CD4-positive, alpha-beta T cell treated with Interleukin-4 for 4 hours (primary cell): ENCODE results near the gene GID4.

Experiments used
- DNase-seq: peaks from one replicate; pipeline ENCODE4 v3.0.0-alpha.2; 2020

The GID4 gene

GRCh38 chr17:18017958-18018357 lies 21.2 kb upstream of the GID4 start:
- DNase-seq = no peak

GRCh38 chr17:18018411-18018921 lies 20.7 kb upstream of the GID4 start:
- DNase-seq = no peak

GRCh38 chr17:18019838-18020154 lies 19.4 kb upstream of the GID4 start:
- no peak for DNase-seq

GRCh38 chr17:18020971-18021370 lies 18.2 kb upstream of the GID4 start:
- DNase-seq = no peak

GRCh38 chr17:18021372-18021771 lies 17.8 kb upstream of the GID4 start:
- no peak for DNase-seq

- peak; percentile 36 for DNase-seq
Observed at GRCh38 chr17:18025241-18025944, 13.8 kb upstream of the GID4 start.

- DNase-seq = peak; percentile 18
Observed at GRCh38 chr17:18025945-18026776, 13.0 kb upstream of the GID4 start.

GRCh38 chr17:18027280-18027679 lies 11.9 kb upstream of the GID4 start:
- DNase-seq = no peak

GRCh38 chr17:18028114-18028951 lies 10.9 kb upstream of the GID4 start:
- DNase-seq = no peak

- DNase-seq = no peak
Observed at GRCh38 chr17:18028952-18029540, 10.2 kb upstream of the GID4 start.

GRCh38 chr17:18031955-18032354 lies 7.3 kb upstream of the GID4 start:
- DNase-seq = no peak

GRCh38 chr17:18033442-18034099 lies 5.6 kb upstream of the GID4 start:
- peak; percentile 82 for DNase-seq

GRCh38 chr17:18035704-18036103 lies 3.5 kb upstream of the GID4 start:
- DNase-seq = no peak

GRCh38 chr17:18037486-18037885 lies 1.7 kb upstream of the GID4 start:
- DNase-seq = no peak

- peak; percentile 29 for DNase-seq
Observed at GRCh38 chr17:18038149-18038850, 908 bp upstream of the GID4 start.

- DNase-seq = peak; percentile 11
Observed at GRCh38 chr17:18039535-18040260, 490 bp downstream of the GID4 start.

GRCh38 chr17:18040261-18040858 lies 1.2 kb downstream of the GID4 start:
- DNase-seq = no peak

- no peak for DNase-seq
Observed at GRCh38 chr17:18041776-18042175, 2.6 kb downstream of the GID4 start.

- no peak for DNase-seq
Observed at GRCh38 chr17:18042983-18043382, 3.8 kb downstream of the GID4 start.

GRCh38 chr17:18043491-18043890 lies 4.3 kb downstream of the GID4 start:
- peak; percentile 19 for DNase-seq

- DNase-seq = no peak
Observed at GRCh38 chr17:18044609-18045008, 5.4 kb downstream of the GID4 start.
